Neuronal stem cell (in vitro differentiated cells): ENCODE data around the gene GPRIN1.

Source experiments
- DNase-seq: peaks from one replicate; pipeline ENCODE4 v3.0.0-alpha.2; 2013; ENCODE audit warnings: low spot score
- H2AFZ ChIP-seq: one replicate; pipeline ENCODE4 v1.6.1; 2013; ENCODE audit warnings: mild to moderate bottlenecking, low read length, inconsistent platforms
- H2AK5ac ChIP-seq: 2 replicates; pipeline ENCODE4 v1.6.1; 2013; ENCODE audit warnings: low read depth, mild to moderate bottlenecking, inconsistent platforms, low read length, moderate library complexity, mixed read lengths
- H2BK120ac ChIP-seq: 2 replicates; pipeline ENCODE4 v1.6.1; 2013; ENCODE audit warnings: low read depth, mild to moderate bottlenecking, inconsistent platforms, low read length, moderate library complexity, mixed read lengths
- H2BK12ac ChIP-seq: one replicate; pipeline ENCODE4 v1.6.1; 2013; ENCODE audit warnings: low read length, inconsistent platforms
- H2BK15ac ChIP-seq: 2 replicates; pipeline ENCODE4 v1.6.1; 2013; ENCODE audit warnings: mild to moderate bottlenecking, low read length, inconsistent platforms, mixed read lengths
- H2BK5ac ChIP-seq: one replicate; pipeline ENCODE4 v1.6.1; 2013; ENCODE audit warnings: inconsistent platforms, mild to moderate bottlenecking, low read length, moderate library complexity
- H3K14ac ChIP-seq: one replicate; pipeline ENCODE4 v1.6.1; 2013; ENCODE audit warnings: low read length, inconsistent platforms
- H3K18ac ChIP-seq: 2 replicates; pipeline ENCODE4 v1.6.1; 2013; ENCODE audit warnings: low read length, inconsistent platforms
- H3K23ac ChIP-seq: 2 replicates; pipeline ENCODE4 v1.6.1; 2013; ENCODE audit warnings: low read depth, mild to moderate bottlenecking, mixed read lengths, low read length, inconsistent platforms; ENCODE audit not compliant: poor library complexity
- H3K27ac ChIP-seq: replicated peaks from 3 replicates; pipeline ENCODE4 v1.5.1; 2013; ENCODE audit warnings: low read length, inconsistent platforms
- H3K27me3 ChIP-seq, 3 experiments: 2 replicates each; pipeline ENCODE4 v1.6.1; 2013; ENCODE audit warnings: low read length in 3 of 3, mild to moderate bottlenecking in 2 of 3, inconsistent platforms in 1 of 3, low read depth in 1 of 3, mixed read lengths in 1 of 3, moderate library complexity in 1 of 3; ENCODE audit not compliant: control insufficient read depth in 3 of 3, insufficient read depth in 3 of 3
- H3K36me3 ChIP-seq, 2 donors: replicated peaks in 1 of 2; 2 replicates each; pipeline ENCODE4 v1.6.1; 2013; ENCODE audit warnings: low read length in 2 of 2; ENCODE audit not compliant: control insufficient read depth in 2 of 2, insufficient read depth in 2 of 2
- H3K4ac ChIP-seq: 2 replicates; pipeline ENCODE4 v1.6.1; 2013; ENCODE audit warnings: inconsistent platforms, mild to moderate bottlenecking, low read length, moderate library complexity
- H3K4me1 ChIP-seq, 2 donors: 1 replicate in 1 of 2; 2 replicates in 1 of 2; pipeline ENCODE4 v1.6.1; 2013; ENCODE audit warnings: low read length in 2 of 2, low read depth in 1 of 2; ENCODE audit not compliant: control insufficient read depth in 2 of 2, insufficient read depth in 1 of 2
- H3K4me2 ChIP-seq: one replicate; pipeline ENCODE4 v1.6.1; 2013; ENCODE audit warnings: mild to moderate bottlenecking, low read length, inconsistent platforms; ENCODE audit not compliant: insufficient read depth, poor library complexity, severe bottlenecking
- H3K4me3 ChIP-seq, 2 donors: 2 replicates each; pipeline ENCODE4 v1.5.1; 2013; ENCODE audit warnings: low read length in 2 of 2, mild to moderate bottlenecking in 2 of 2, inconsistent platforms in 1 of 2, moderate library complexity in 1 of 2
- H3K79me1 ChIP-seq: one replicate; pipeline ENCODE4 v1.6.1; 2013; ENCODE audit warnings: low read depth, mild to moderate bottlenecking, inconsistent platforms, low read length, moderate library complexity
- H3K9ac ChIP-seq: one replicate; pipeline ENCODE4 v1.6.1; 2013; ENCODE audit warnings: mild to moderate bottlenecking, low read depth, low read length, inconsistent platforms; ENCODE audit not compliant: poor library complexity
- H3K9me3 ChIP-seq, 2 donors: replicated peaks in 1 of 2; 2 replicates each; pipeline versions ENCODE3 to v1.6.1; 2013; ENCODE audit warnings: low read length in 2 of 2, mild to moderate bottlenecking in 2 of 2, inconsistent platforms in 1 of 2, low read depth in 1 of 2, mixed read lengths in 1 of 2, moderate library complexity in 1 of 2; ENCODE audit not compliant: control insufficient read depth in 2 of 2, insufficient read depth in 1 of 2
- H4K8ac ChIP-seq: one replicate; pipeline ENCODE4 v1.6.1; 2013; ENCODE audit warnings: low read depth, mild to moderate bottlenecking, inconsistent platforms, low read length, moderate library complexity
- H4K91ac ChIP-seq: one replicate; pipeline ENCODE4 v1.6.1; 2013; ENCODE audit warnings: low read length, low read depth, mild to moderate bottlenecking, inconsistent platforms; ENCODE audit not compliant: poor library complexity
- WGBS, 2 donors: extraction: QIAGEN DNeasy Blood & Tissue Kit; methylation state at CpG; one replicate each; pipeline ENCODE4 v1.1.7; 2013; ENCODE audit warnings: missing lambda C conversion rate in 2 of 2, mixed read lengths in 1 of 2; ENCODE audit not compliant: insufficient read length in 2 of 2, insufficient replicate concordance in 1 of 2; ENCODE audit errors: extremely low coverage in 2 of 2; 5-methylcytosine and 5-hydroxymethylcytosine counted together

The GPRIN1 gene

DNA sequence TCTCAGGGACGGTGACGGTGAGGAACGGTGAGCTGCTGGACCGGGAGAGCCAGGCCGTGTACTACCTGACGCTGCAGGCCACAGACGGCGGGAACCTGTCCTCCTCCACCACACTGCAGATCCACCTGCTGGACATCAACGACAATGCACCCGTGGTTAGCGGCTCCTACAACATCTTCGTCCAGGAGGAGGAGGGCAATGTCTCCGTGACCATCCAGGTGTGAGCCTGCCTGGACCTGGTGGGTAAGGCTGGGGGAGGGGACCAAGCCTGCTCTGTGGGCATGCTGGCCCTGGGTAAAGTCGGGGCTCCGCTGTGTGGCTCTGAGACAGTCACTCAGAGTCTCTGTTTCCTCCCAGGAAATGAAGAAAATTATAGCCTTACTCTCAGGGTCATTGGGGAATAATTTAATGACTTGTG, 31.6 kb downstream of the GPRIN1 start:
- H3K9ac ChIP-seq, result peak overlapping the region; percentile 57
- no peaks in the 10 kb centered on the region for H3K9me3 ChIP-seq
- no peak overlapping the region for H3K4me2 ChIP-seq
- no CpG with 5 or more reads among the region's 15 CpGs for WGBS, 2 donors
- no peak overlapping the region for H2BK15ac ChIP-seq
- no peak overlapping the region for H2BK120ac ChIP-seq
- peak; percentile 38 for DNase-seq
- H3K27me3 ChIP-seq, result peaks cover 0 to 6% (median 5%) of the 10 kb centered on the region in 3 experiments
- H2AFZ ChIP-seq, result no peak overlapping the region
- no peak overlapping the region for H4K8ac ChIP-seq
- H3K27ac ChIP-seq, result no peak overlapping the region
- no peak overlapping the region for H3K18ac ChIP-seq
- no peak overlapping the region for H2BK12ac ChIP-seq
- no peak overlapping the region for H2BK5ac ChIP-seq
- no peak overlapping the region for H3K4me3 ChIP-seq
- no peak overlapping the region for H3K14ac ChIP-seq
- H3K4me1 ChIP-seq, result peaks cover 4 to 7% of the 10 kb centered on the region in 2 donors
- H3K23ac ChIP-seq, result peak overlapping the region; percentile 86
- H3K36me3 ChIP-seq, result no peaks in the 10 kb centered on the region
- no peak overlapping the region for H3K4ac ChIP-seq
- H4K91ac ChIP-seq, result no peak overlapping the region
- no peak overlapping the region for H2AK5ac ChIP-seq
- no peaks in the 10 kb centered on the region for H3K79me1 ChIP-seq

DNA sequence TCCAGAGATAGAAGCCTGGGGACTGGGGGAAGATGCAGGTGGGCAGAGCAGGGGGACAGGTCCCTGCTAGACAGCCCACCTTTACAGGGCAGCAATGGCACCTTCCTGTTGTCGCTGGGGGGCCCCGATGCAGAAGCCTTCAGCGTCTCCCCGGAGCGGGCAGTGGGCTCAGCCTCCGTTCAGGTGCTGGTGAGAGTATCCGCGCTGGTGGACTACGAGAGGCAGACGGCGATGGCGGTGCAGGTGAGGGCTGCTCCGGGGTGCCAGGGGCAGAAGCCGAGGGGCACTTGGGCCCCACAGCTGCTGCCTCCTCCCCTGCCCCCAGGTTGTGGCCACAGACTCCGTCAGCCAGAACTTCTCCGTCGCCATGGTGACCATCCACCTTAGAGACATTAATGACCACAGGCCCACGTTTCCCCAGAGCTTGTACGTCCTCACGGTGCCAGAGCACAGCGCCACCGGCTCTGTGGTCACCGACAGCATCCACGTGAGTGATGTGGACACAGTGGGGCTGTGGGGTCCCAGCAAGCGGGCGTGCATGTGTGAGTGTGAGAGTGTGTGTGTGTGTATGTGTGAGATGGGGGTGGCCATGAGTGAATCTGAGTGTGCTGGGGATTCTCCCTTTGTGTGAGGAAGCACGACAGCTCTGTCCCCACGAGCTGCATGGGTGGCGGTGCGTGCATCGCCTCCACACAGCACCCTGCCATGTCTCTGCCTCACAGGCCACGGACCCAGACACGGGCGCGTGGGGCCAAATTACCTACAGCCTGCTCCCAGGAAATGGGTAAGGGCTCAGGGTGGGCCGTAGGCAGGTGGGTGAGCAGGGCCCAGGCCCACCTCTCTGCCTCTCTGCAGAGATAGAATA, 32.4 kb downstream of the GPRIN1 start:
- Histone ChIP-seq H3K36me3 (no peaks in the 10 kb centered on the region), H4K8ac (peak overlapping the region; percentile 73), H2AK5ac (peak overlapping the region; percentile 82), H3K27ac (no peak overlapping the region), H3K4me1 (peaks cover 4 to 7% of the 10 kb centered on the region in 2 donors), H3K9me3 (no peaks in the 10 kb centered on the region), H2BK12ac (peak overlapping the region; percentile 99), H3K27me3 (peaks cover 0 to 6% (median 5%) of the 10 kb centered on the region in 3 experiments), H3K18ac (peak overlapping the region; percentile 85), H2BK15ac (no peak overlapping the region), H2BK120ac (peak overlapping the region; percentile 66), H3K14ac (peak overlapping the region; percentile 51), H3K9ac (peak overlapping the region; percentile 52), H3K4me3 (peak overlapping the region in 1 of 2 donors; percentile 45), H3K79me1 (no peaks in the 10 kb centered on the region), H3K4ac (no peak overlapping the region), H3K4me2 (no peak overlapping the region), H4K91ac (no peak overlapping the region), H2AFZ (no peak overlapping the region), H2BK5ac (no peak overlapping the region), H3K23ac (peak overlapping the region; percentile 66)
- WGBS, 2 donors, result no CpG with 5 or more reads among the region's 36 CpGs
- DNase-seq, result no peak

DNA sequence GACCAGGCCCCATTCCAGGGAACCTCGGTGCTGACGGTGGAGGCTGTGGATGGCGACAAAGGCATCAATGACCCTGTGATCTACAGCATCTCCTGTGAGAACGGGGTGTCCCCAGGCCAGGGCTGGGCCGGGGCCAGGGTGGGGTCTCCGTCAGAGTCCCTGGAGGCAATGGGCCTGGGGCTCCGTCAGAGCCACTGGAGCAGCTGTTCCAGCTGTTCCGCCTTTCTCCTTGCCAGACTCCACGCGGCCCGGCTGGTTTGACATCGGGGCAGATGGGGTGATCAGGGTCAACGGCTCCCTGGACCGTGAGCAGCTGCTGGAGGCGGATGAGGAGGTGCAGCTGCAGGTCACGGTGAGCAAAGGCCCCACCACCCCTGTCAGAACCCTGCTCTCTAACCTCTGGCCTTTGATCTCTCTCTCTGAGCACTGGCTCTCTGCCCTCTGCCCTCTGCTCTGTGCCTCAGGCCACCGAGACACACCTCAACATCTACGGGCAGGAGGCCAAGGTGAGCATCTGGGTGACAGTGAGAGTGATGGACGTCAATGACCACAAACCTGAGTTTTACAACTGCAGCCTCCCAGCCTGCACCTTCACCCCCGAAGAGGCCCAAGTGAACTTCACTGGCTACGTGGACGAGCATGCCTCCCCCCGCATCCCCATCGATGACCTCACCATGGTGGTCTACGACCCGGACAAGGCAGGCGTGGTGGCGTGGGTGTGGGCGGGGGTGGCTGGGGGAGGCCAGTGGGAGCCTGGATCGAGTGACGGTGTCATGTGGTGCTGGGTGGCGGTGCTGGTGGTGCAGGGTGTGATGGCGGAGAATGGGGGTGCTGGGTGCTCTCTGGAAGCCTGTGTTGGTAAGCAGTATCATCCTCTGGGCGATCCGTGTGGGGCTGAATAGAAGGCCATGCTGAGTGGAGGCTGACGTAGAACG, 34.2 kb downstream of the GPRIN1 start:
- Histone ChIP-seq H4K8ac (no peak overlapping the region), H3K14ac (no peak overlapping the region), H3K27ac (no peak overlapping the region)

More for the DNA sequence above, 34.2 kb downstream of the GPRIN1 start:
- Histone ChIP-seq H3K4me1 (peaks cover 4 to 7% of the 10 kb centered on the region in 2 donors), H3K4ac (no peak overlapping the region), H2AFZ (no peak overlapping the region), H4K91ac (no peak overlapping the region), H3K9me3 (no peaks in the 10 kb centered on the region), H3K36me3 (no peaks in the 10 kb centered on the region), H3K4me3 (no peak overlapping the region), H2AK5ac (peak overlapping the region; percentile 97), H2BK5ac (peak overlapping the region; percentile 8), H3K79me1 (no peaks in the 10 kb centered on the region), H3K9ac (peak overlapping the region; percentile 39), H3K18ac (no peak overlapping the region), H2BK15ac (peak overlapping the region; percentile 12), H3K27me3 (peaks cover 0 to 7% (median 6%) of the 10 kb centered on the region in 3 experiments), H3K23ac (peak overlapping the region; percentile 47), H2BK12ac (peak overlapping the region; percentile 17), H2BK120ac (peak overlapping the region; percentile 38), H3K4me2 (no peak overlapping the region)
- WGBS, 2 donors, result no CpG with 5 or more reads among the region's 37 CpGs
- no peak for DNase-seq
